Endothelial cell of umbilical vein (primary cell): Measurements from ENCODE around the gene RBM15B. TPM values are rescaled to one million over a fixed set of nuclear protein-coding genes. Genes with fewer than 3 reads are reported as not detected.

ENCODE experiments used
- BruUV-seq: library from RNA; stranded (reverse); fragments of 400-500 nt; replicated peaks from 2 replicates; lab custom pipeline; 2021; lab: Mats Ljungman, UMichigan
- CTCF ChIA-PET: fragments of 300-600, 350-600 bp; sonication (Branson Sonifier 250); formaldehyde crosslinking; loops from one replicate; lab custom pipeline; 2021; ENCODE audit warnings: antibody characterized with exemption, inconsistent platforms; lab: Charles Lee
- POLR2A ChIA-PET: fragments of 300-600, 350-600 bp; sonication (Branson Sonifier 250); formaldehyde crosslinking; loops from one replicate; lab custom pipeline; 2021; ENCODE audit warnings: antibody characterized with exemption, inconsistent platforms; lab: Charles Lee
- DNase-seq: peaks from one replicate; pipeline ENCODE4 v3.0.0-alpha.2; 2011; ENCODE audit warnings: low read depth, low spot score
- FAIRE-seq: peaks from 2 replicates; lab custom pipeline; 2011; peaks lifted over from hg19 to GRCh38; lab: Jason Lieb, UNC
- H2AFZ ChIP-seq: 2 replicates; pipeline ENCODE4 v1.6.0; 2012; ENCODE audit warnings: low read depth, low read length, control low read depth, inconsistent platforms
- H3K27ac ChIP-seq: 2 replicates; pipeline ENCODE4 v1.5.1; 2011; ENCODE audit warnings: low read depth, mild to moderate bottlenecking, control low read depth, low read length, moderate library complexity; ENCODE audit not compliant: insufficient read depth
- H3K27me3 ChIP-seq, 2 experiments: 2 replicates each; pipeline versions ENCODE4 v1.6.0 to v1.6.1; 2011; ENCODE audit warnings: low read length in 2 of 2, mixed read lengths in 1 of 2; ENCODE audit not compliant: control insufficient read depth in 2 of 2, insufficient read depth in 2 of 2
- H3K36me3 ChIP-seq, 2 experiments: 2 replicates in 1 of 2; 3 replicates in 1 of 2; pipeline ENCODE4 v1.5.1; 2011; ENCODE audit warnings: low read length in 2 of 2, mild to moderate bottlenecking in 1 of 2, moderate library complexity in 1 of 2; ENCODE audit not compliant: control insufficient read depth in 2 of 2, insufficient read depth in 2 of 2; ENCODE audit errors: extremely low read depth in 1 of 2
- H3K4me1 ChIP-seq: 3 replicates; pipeline ENCODE4 v1.5.1; 2011; ENCODE audit warnings: mild to moderate bottlenecking, low read length; ENCODE audit not compliant: control insufficient read depth, insufficient read depth; ENCODE audit errors: extremely low read depth
- H3K4me2 ChIP-seq: 2 replicates; pipeline ENCODE4 v1.6.1; 2011; ENCODE audit warnings: low read length, control low read depth, mixed read lengths; ENCODE audit not compliant: insufficient read depth
- H3K4me3 ChIP-seq, 3 experiments: fragments of 200-600 bp in 1 of 3; sonication (generic), shearing (Covaris generic) in 1 of 3; replicated peaks in 1 of 3; 2 replicates each; pipeline ENCODE4 v1.5.1; 2011 to 2016; ENCODE audit warnings: control low read depth in 3 of 3, low read length in 3 of 3, mild to moderate bottlenecking in 2 of 3, inconsistent platforms in 1 of 3, low read depth in 1 of 3, moderate library complexity in 1 of 3; ENCODE audit not compliant: insufficient read depth in 1 of 3
- H3K79me2 ChIP-seq: 2 replicates; pipeline ENCODE4 v1.6.0; 2012; ENCODE audit warnings: low read length, inconsistent platforms; ENCODE audit not compliant: control insufficient read depth, insufficient read depth
- H3K9ac ChIP-seq: replicated peaks from 2 replicates; pipeline ENCODE3; 2011; ENCODE audit warnings: low read length, control low read depth; ENCODE audit not compliant: insufficient read depth; ENCODE audit errors: extremely low read depth
- H3K9me1 ChIP-seq: replicated peaks from 3 replicates; pipeline ENCODE4 v1.6.0; 2011; ENCODE audit warnings: mild to moderate bottlenecking, low read length; ENCODE audit not compliant: control insufficient read depth, insufficient read depth; ENCODE audit errors: extremely low read depth
- H3K9me3 ChIP-seq: replicated peaks from 2 replicates; pipeline ENCODE4 v1.5.1; 2012; ENCODE audit warnings: low read length, inconsistent platforms; ENCODE audit not compliant: control insufficient read depth, insufficient read depth
- H4K20me1 ChIP-seq: replicated peaks from 2 replicates; pipeline ENCODE3; 2011; ENCODE audit warnings: mild to moderate bottlenecking, low read length; ENCODE audit not compliant: control insufficient read depth, insufficient read depth; ENCODE audit errors: extremely low read depth
- EZH2 ChIP-seq: IDR thresholded peaks from 2 replicates; pipeline ENCODE4 v1.6.1; 2012; ENCODE audit warnings: borderline replicate concordance, low read depth, mild to moderate bottlenecking, moderate library complexity, low read length, inconsistent platforms; ENCODE audit not compliant: severe bottlenecking
- FOS ChIP-seq: IDR thresholded peaks from 2 replicates; pipeline ENCODE4 v1.6.1; 2011; ENCODE audit warnings: mild to moderate bottlenecking, low read length, moderate library complexity, borderline replicate concordance; ENCODE audit not compliant: insufficient read depth
- GATA2 ChIP-seq: IDR thresholded peaks from 2 replicates; pipeline ENCODE4 v1.7.0; 2011; ENCODE audit warnings: low read depth, mild to moderate bottlenecking, moderate library complexity, mixed read lengths, low read length; ENCODE audit not compliant: insufficient read length, insufficient read depth
- JUN ChIP-seq: IDR thresholded peaks from 2 replicates; pipeline ENCODE4 v1.6.1; 2011; ENCODE audit warnings: borderline replicate concordance, low read depth; ENCODE audit not compliant: insufficient read length, insufficient read depth
- MYC ChIP-seq: IDR thresholded peaks from one replicate; pipeline ENCODE4 v1.6.1; 2011; ENCODE audit warnings: mild to moderate bottlenecking, low read depth, low read length
- POLR2AphosphoS5 ChIP-seq: IDR thresholded peaks from 2 replicates; pipeline ENCODE4 v1.6.1; 2012; ENCODE audit warnings: low read depth, mild to moderate bottlenecking, control low read depth, low read length, moderate library complexity; ENCODE audit not compliant: insufficient read depth
- dilution Hi-C: fragments of 300-500 bp; cut with MboI; formaldehyde crosslinking; loops from one replicate; pipeline ENCODE4 v1.15.0; 2019; ENCODE audit warnings: low sequenced_read_pairs; ENCODE audit not compliant: extremely low pct_ligation_motif_present
- intact Hi-C: fragments of 100-400 bp; cut with micrococcal nuclease; formaldehyde crosslinking; loops from one replicate; pipeline ENCODE4 v1.10.0; 2022
- polyA plus RNA-seq, 4 experiments: library from polyadenylated mRNA; depleted of rRNA in 3 of 4; stranded (reverse) in 3 of 4; unstranded in 1 of 4; fragments of >200 nt; gene quantifications; 2 replicates each; pipeline versions ENCODE4 v1.2.1 to v1.2.3, GENCODE V29; 2011 to 2012; ENCODE audit warnings: missing spikeins in 1 of 4
- total RNA-seq: library from RNA; stranded (reverse); gene quantifications from 2 replicates; pipeline ENCODE4 v1.2.3, GENCODE V29; 2021
- TF ChIP-seq, protein P1 (sequence below), 2 donors: IDR thresholded peaks; 1 replicate in 1 of 2; 2 replicates in 1 of 2; pipeline ENCODE4 v1.5.1; 2011; ENCODE audit warnings: low read length in 2 of 2, mild to moderate bottlenecking in 2 of 2, moderate library complexity in 2 of 2, control low read depth in 1 of 2, inconsistent platforms in 1 of 2, low read depth in 1 of 2; ENCODE audit not compliant: insufficient read depth in 1 of 2; ENCODE audit errors: extremely low read depth in 1 of 2
- TF ChIP-seq, protein P2 (sequence below): IDR thresholded peaks from 2 replicates; pipeline ENCODE4 v1.6.1; 2011; ENCODE audit not compliant: insufficient read depth, insufficient read length

The RBM15B gene
- total and polyA plus RNA-seq, 2 donors (not counting 3 experiments of a cell fraction or from before 2014, with no cell fraction given), result 19.9 to 39.1 TPM

DNA sequence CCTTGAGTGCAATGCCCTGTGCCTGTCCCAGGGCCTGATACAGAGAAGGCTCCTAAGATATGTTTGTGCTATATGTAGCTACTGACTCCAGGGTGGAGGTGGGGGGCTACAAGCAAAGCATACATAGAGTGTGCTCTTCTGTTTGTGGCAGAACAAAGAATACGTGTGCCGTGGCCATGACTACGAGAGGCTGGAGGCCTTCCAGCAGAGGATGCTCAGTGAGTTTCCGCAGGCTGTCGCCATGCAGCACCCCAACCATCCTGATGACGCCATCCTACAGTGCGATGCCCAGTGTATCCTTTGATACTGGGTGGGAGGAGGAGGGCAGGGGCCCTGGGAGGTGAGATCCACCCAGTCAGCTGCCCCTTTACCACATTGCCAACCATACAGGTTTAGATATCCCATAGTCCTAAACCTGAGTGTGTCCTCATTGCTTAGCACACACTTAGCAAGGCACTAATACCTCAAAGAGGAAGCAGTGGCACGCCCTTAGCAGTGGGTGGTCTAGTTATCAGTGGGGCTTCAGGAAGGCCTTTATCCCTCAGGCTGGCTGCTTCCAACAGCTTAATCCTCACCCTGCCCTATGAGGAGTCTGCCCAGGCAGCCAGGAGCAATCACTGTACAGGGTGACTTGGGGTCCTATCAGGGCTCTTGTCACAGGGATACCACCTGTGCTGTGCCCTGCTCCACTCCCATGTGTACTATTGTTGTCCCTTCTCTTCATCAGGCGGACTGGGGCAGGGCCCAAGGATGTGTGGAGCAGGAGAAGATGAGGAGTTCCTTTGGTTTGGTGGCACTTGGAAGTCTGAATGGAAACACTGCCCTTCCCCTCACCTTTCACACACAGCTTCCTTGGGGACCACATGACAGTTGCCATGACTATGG, 36.1 kb upstream of the RBM15B start:
- Histone ChIP-seq H3K4me3 (no peak overlapping the region), H3K27me3 (peaks cover 0 to 2% of the 10 kb centered on the region in 2 experiments), H3K9me3 (no peaks in the 10 kb centered on the region), H4K20me1 (no peaks in the 10 kb centered on the region), H3K27ac (no peak overlapping the region), H3K9me1 (no peaks in the 10 kb centered on the region), H2AFZ (no peak overlapping the region), H3K9ac (no peak overlapping the region), H3K79me2 (no peaks in the 10 kb centered on the region), H3K36me3 (no peaks in the 10 kb centered on the region), H3K4me1 (no peaks in the 10 kb centered on the region), H3K4me2 (no peak overlapping the region)
- BruUV-seq, result no TSS peak
- intact Hi-C loops, result no loop called here
- POLR2A ChIA-PET, result no interaction called here
- CTCF ChIA-PET, result interaction anchor here (0.9 kb wide), 1 partner anchor 255 kb away, joined by 3 read pairs; no protein-coding TSS in a partner anchor
- TF ChIP-seq MYC (no peak), EZH2 (no peak), POLR2AphosphoS5 (no peak), GATA2 (no peak), JUN (no peak), FOS (no peak)
- TF ChIP-seq, protein P1, sequence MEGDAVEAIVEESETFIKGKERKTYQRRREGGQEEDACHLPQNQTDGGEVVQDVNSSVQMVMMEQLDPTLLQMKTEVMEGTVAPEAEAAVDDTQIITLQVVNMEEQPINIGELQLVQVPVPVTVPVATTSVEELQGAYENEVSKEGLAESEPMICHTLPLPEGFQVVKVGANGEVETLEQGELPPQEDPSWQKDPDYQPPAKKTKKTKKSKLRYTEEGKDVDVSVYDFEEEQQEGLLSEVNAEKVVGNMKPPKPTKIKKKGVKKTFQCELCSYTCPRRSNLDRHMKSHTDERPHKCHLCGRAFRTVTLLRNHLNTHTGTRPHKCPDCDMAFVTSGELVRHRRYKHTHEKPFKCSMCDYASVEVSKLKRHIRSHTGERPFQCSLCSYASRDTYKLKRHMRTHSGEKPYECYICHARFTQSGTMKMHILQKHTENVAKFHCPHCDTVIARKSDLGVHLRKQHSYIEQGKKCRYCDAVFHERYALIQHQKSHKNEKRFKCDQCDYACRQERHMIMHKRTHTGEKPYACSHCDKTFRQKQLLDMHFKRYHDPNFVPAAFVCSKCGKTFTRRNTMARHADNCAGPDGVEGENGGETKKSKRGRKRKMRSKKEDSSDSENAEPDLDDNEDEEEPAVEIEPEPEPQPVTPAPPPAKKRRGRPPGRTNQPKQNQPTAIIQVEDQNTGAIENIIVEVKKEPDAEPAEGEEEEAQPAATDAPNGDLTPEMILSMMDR (IDR thresholded peaks at IDR 0.05; ENCODE audit: extremely low read depth in 1 of 2, insufficient read depth in 1 of 2, low read depth in 1 of 2, low read length in 2 of 2), result no peak
- TF ChIP-seq, protein P2, sequence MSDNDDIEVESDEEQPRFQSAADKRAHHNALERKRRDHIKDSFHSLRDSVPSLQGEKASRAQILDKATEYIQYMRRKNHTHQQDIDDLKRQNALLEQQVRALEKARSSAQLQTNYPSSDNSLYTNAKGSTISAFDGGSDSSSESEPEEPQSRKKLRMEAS, result no peak
- dilution Hi-C loops, result no loop called here
- no peak for FAIRE-seq
- DNase-seq, result no peak
